Choroid plexus epithelial cell (primary cell): ENCODE data around the gene TMEM94.

Experiments
- DNase-seq: peaks from one replicate; pipeline ENCODE4 v3.0.0-alpha.2; 2010; ENCODE audit warnings: low read depth
- H3K4me3 ChIP-seq: 2 replicates; pipeline ENCODE4 v1.5.1; 2011; ENCODE audit warnings: low read depth, mild to moderate bottlenecking, control low read depth, low read length, moderate library complexity
- CTCF ChIP-seq: conservative IDR thresholded peaks from 2 replicates; pipeline ENCODE4 v1.5.1; 2011; ENCODE audit warnings: low read depth, mild to moderate bottlenecking, control low read depth, inconsistent platforms, low read length, moderate library complexity

The TMEM94 gene

GRCh38 chr17:75499313-75500022 is 43.0 kb downstream of the TMEM94 start:
- DNase-seq = no peak
- H3K4me3 ChIP-seq = no peak overlapping the region

GRCh38 chr17:75500419-75501216 is 44.2 kb downstream of the TMEM94 start:
- no peak for DNase-seq
- no peak for TF ChIP-seq CTCF
- H3K4me3 ChIP-seq = no peak overlapping the region

More at GRCh38 chr17:75499313-75500022, 43.0 kb downstream of the TMEM94 start:
- TF ChIP-seq CTCF = no peak

- no peak overlapping the region for H3K4me3 ChIP-seq
- DNase-seq = no peak
- TF ChIP-seq CTCF = no peak
Observed at GRCh38 chr17:75501378-75502071, 45.1 kb downstream of the TMEM94 start.

- no peak for TF ChIP-seq CTCF
- DNase-seq = no peak
- H3K4me3 ChIP-seq = no peak overlapping the region
Observed at GRCh38 chr17:75502072-75502720, 45.8 kb downstream of the TMEM94 start.

- H3K4me3 ChIP-seq = no peak overlapping the region
- no peak for DNase-seq
- no peak for TF ChIP-seq CTCF
Observed at GRCh38 chr17:75502721-75503329, 46.4 kb downstream of the TMEM94 start.

GRCh38 chr17:75503337-75503950 is 47.0 kb downstream of the TMEM94 start:
- no peak overlapping the region for H3K4me3 ChIP-seq
- TF ChIP-seq CTCF = no peak
- DNase-seq = no peak
